OCI-LY3 (cell line): ENCODE results near the gene CCDC6.

Experiments
- H2AFZ ChIP-seq: fragments of 200-600, 300-600 bp; shearing (Covaris generic); 2 replicates; pipeline ENCODE4 v1.6.0; 2014; ENCODE audit warnings: antibody characterized with exemption, low read depth, low read length
- H3K27ac ChIP-seq: fragments of 200-600, 300-600 bp; sonication (generic); 2 replicates; pipeline ENCODE4 v1.5.1; 2014; ENCODE audit warnings: mild to moderate bottlenecking, low read length, moderate library complexity, mixed read lengths
- H3K27me3 ChIP-seq: fragments of 200-600, 300-600 bp; sonication (generic); 2 replicates; pipeline ENCODE4 v1.6.1; 2014; ENCODE audit warnings: low read depth, low read length, mixed read lengths
- H3K36me3 ChIP-seq: fragments of 200-600, 300-600 bp; sonication (generic); replicated peaks from 2 replicates; pipeline ENCODE3; 2014; ENCODE audit warnings: low read depth, low read length, mixed read lengths
- H3K4me1 ChIP-seq: fragments of 300-600, 200-600 bp; sonication (generic); 2 replicates; pipeline ENCODE4 v1.6.1; 2014; ENCODE audit warnings: low read length, mixed read lengths
- H3K4me2 ChIP-seq: fragments of 200-600, 300-600 bp; sonication (generic); 2 replicates; pipeline ENCODE4 v1.6.1; 2014; ENCODE audit warnings: low read length, mixed read lengths
- H3K4me3 ChIP-seq: fragments of 300-600, 200-600 bp; sonication (generic); 2 replicates; pipeline ENCODE4 v1.5.1; 2014; ENCODE audit warnings: antibody characterized with exemption, mild to moderate bottlenecking, low read length, moderate library complexity
- H3K79me2 ChIP-seq: fragments of 300-600, 200-600 bp; shearing (Covaris generic); 2 replicates; pipeline ENCODE4 v1.6.1; 2014; ENCODE audit warnings: mild to moderate bottlenecking, low read length, mixed read lengths
- H3K9ac ChIP-seq: fragments of 300-600, 200-600 bp; shearing (Covaris generic); 2 replicates; pipeline ENCODE4 v1.6.0; 2014; ENCODE audit warnings: mild to moderate bottlenecking, low read length, moderate library complexity
- H3K9me3 ChIP-seq: fragments of 200-600, 300-600 bp; shearing (Covaris generic); 2 replicates; pipeline ENCODE4 v1.6.1; 2014; ENCODE audit warnings: low read length, mixed read lengths; ENCODE audit not compliant: insufficient read depth
- H4K20me1 ChIP-seq: fragments of 200-600, 300-600 bp; sonication (generic); 2 replicates; pipeline ENCODE4 v1.6.1; 2016; ENCODE audit warnings: low read length, mixed read lengths; ENCODE audit not compliant: insufficient read depth
- CTCF ChIP-seq: fragments of 200-600, 300-600 bp; sonication (generic); IDR thresholded peaks from 2 replicates; pipeline ENCODE4 v1.5.1; 2014; ENCODE audit warnings: antibody characterized with exemption, low read length, low read depth
- EZH2phosphoT487 ChIP-seq: fragments of 200-600 bp; shearing (Covaris generic); IDR thresholded peaks from 2 replicates; pipeline ENCODE4 v1.6.1; 2018; ENCODE audit warnings: antibody characterized with exemption, mixed run types, low read depth

CCDC6 gene

GRCh38 chr10:59898125-59898835 lies 8.1 kb downstream of the CCDC6 start:
- Histone ChIP-seq H3K27ac (no peak overlapping the region), H3K4me3 (no peak overlapping the region), H4K20me1 (peaks cover 83% of the 10 kb centered on the region), H3K9me3 (no peaks in the 10 kb centered on the region), H3K4me2 (no peak overlapping the region), H3K9ac (no peak overlapping the region), H3K36me3 (peaks cover 7% of the 10 kb centered on the region), H3K79me2 (peaks cover 93% of the 10 kb centered on the region), H2AFZ (no peak overlapping the region), H3K4me1 (no peaks in the 10 kb centered on the region; the same call in 1 of the 2 replicates), H3K27me3 (no peaks in the 10 kb centered on the region)
- TF ChIP-seq EZH2phosphoT487 = no peak

- no peak for TF ChIP-seq EZH2phosphoT487
- no peak for TF ChIP-seq CTCF
- Histone ChIP-seq H4K20me1 (peaks cover 86% of the 10 kb centered on the region), H3K36me3 (peaks cover 4% of the 10 kb centered on the region), H3K4me1 (peaks cover 12% of the 10 kb centered on the region), H3K9me3 (no peaks in the 10 kb centered on the region), H3K4me2 (no peak overlapping the region), H3K79me2 (peaks cover 93% of the 10 kb centered on the region), H3K4me3 (no peak overlapping the region), H3K27ac (no peak overlapping the region), H2AFZ (no peak overlapping the region), H3K27me3 (no peaks in the 10 kb centered on the region), H3K9ac (no peak overlapping the region)
These were observed 10.2 kb downstream of the CCDC6 start for GRCh38 chr10:59896191-59896590.

GRCh38 chr10:59895629-59896116 lies 10.7 kb downstream of the CCDC6 start:
- peaks cover 16% of the 10 kb centered on the region for H3K4me1 ChIP-seq
- no peaks in the 10 kb centered on the region for H3K27me3 ChIP-seq
- H2AFZ ChIP-seq = no peak overlapping the region
- no peaks in the 10 kb centered on the region for H3K9me3 ChIP-seq
- H3K27ac ChIP-seq = no peak overlapping the region
- peaks cover 93% of the 10 kb centered on the region for H3K79me2 ChIP-seq
- peaks cover 86% of the 10 kb centered on the region for H4K20me1 ChIP-seq
- H3K36me3 ChIP-seq = peaks cover 4% of the 10 kb centered on the region
- no peak overlapping the region for H3K9ac ChIP-seq
- no peak overlapping the region for H3K4me2 ChIP-seq
- TF ChIP-seq EZH2phosphoT487 (no peak), CTCF (no peak)
- H3K4me3 ChIP-seq = no peak overlapping the region

GRCh38 chr10:59894114-59894513 lies 12.2 kb downstream of the CCDC6 start:
- peaks cover 91% of the 10 kb centered on the region for H3K79me2 ChIP-seq
- H3K4me2 ChIP-seq = no peak overlapping the region
- no peak overlapping the region for H3K9ac ChIP-seq
- no peak for TF ChIP-seq EZH2phosphoT487
- no peak for TF ChIP-seq CTCF
- no peak overlapping the region for H3K4me3 ChIP-seq
- peaks cover 85% of the 10 kb centered on the region for H4K20me1 ChIP-seq
- no peaks in the 10 kb centered on the region for H3K9me3 ChIP-seq
- H3K4me1 ChIP-seq = peaks cover 16% of the 10 kb centered on the region
- H2AFZ ChIP-seq = no peak overlapping the region
- H3K27ac ChIP-seq = no peak overlapping the region
- peaks cover 10% of the 10 kb centered on the region for H3K36me3 ChIP-seq
- no peaks in the 10 kb centered on the region for H3K27me3 ChIP-seq
